ENCODE results near the gene CRYZ. TPM values are rescaled to one million over a fixed set of nuclear protein-coding genes. Genes with fewer than 3 reads are reported as not detected.
A peak's percentile ranks its signal among the peaks of the same experiment; 100 is the strongest.
"Not testable (repeated sequence)": the region's sequence is repeated elsewhere in the genome, so short reads cannot be mapped to it uniquely, and the experiment has no call there.

Gene CRYZ
- total RNA-seq, 1 donor from 2014 or later = 34.8 TPM

- peaks cover 20% of the 10 kb centered on the region for H3K4me1 ChIP-seq
- no peak for TF ChIP-seq CTCF (IDR thresholded peaks at IDR 0.05)
- H3K4me3 ChIP-seq = no peak overlapping the region
- no peaks in the 10 kb centered on the region for H3K27me3 ChIP-seq (ENCODE audit: low read depth)
- ATAC-seq (no peak), DNase-seq (no peak)
- H3K36me3 ChIP-seq = peaks cover 54% of the 10 kb centered on the region
- intact Hi-C loops (cut with DNase I) = no loop called here
- no peaks in the 10 kb centered on the region for H3K9me3 ChIP-seq
- no peak overlapping the region for H3K27ac ChIP-seq
These were observed 4.5 kb upstream of the CRYZ start for GRCh38 chr1:74737333-74737732.

- Histone ChIP-seq H3K36me3 (peaks cover 24% of the 10 kb centered on the region), H3K27me3 (ENCODE audit: low read depth) (no peaks in the 10 kb centered on the region), H3K4me3 (peak overlapping the region; percentile 79), H3K4me1 (peaks cover 45% of the 10 kb centered on the region), H3K9me3 (no peaks in the 10 kb centered on the region), H3K27ac (peak overlapping the region; percentile 86)
- peak; percentile 65 for TF ChIP-seq CTCF (IDR thresholded peaks at IDR 0.05)
- ATAC-seq = peak; percentile 81 to 82
- intact Hi-C loops (cut with DNase I) = no loop called here
- DNase-seq = no peak
These were observed 994 bp upstream of the CRYZ start for GRCh38 chr1:74733604-74734484.

- intact Hi-C loops (cut with DNase I); H3K27me3 ChIP-seq (ENCODE audit: low read depth); H3K36me3 ChIP-seq; DNase-seq; H3K9me3 ChIP-seq: not testable (repeated sequence)
- peak overlapping the region; percentile 79 for H3K4me3 ChIP-seq
- H3K4me1 ChIP-seq = peaks cover 45% of the 10 kb centered on the region
- peak; percentile 30 to 46 for ATAC-seq
- H3K27ac ChIP-seq = peak overlapping the region; percentile 86
These were observed 541 bp downstream of the CRYZ start for GRCh38 chr1:74732071-74732946.

GRCh38 chr1:74731399-74732052 is 1.3 kb downstream of the CRYZ start:
- peak; percentile 18 to 41 for ATAC-seq
- TF ChIP-seq CTCF (IDR thresholded peaks at IDR 0.05) = no peak
- Histone ChIP-seq H3K27me3 (ENCODE audit: low read depth) (no peaks in the 10 kb centered on the region), H3K4me3 (peak overlapping the region; percentile 79), H3K4me1 (peaks cover 45% of the 10 kb centered on the region), H3K27ac (peak overlapping the region; percentile 86), H3K9me3 (no peaks in the 10 kb centered on the region), H3K36me3 (peaks cover under 1% of the 10 kb centered on the region)
- intact Hi-C loops (cut with DNase I) = no loop called here
- no peak for DNase-seq

GRCh38 chr1:74729741-74730478 is 2.9 kb downstream of the CRYZ start:
- no peaks in the 10 kb centered on the region for H3K27me3 ChIP-seq (ENCODE audit: low read depth)
- DNase-seq (no peak), ATAC-seq (no peak)
- no peak overlapping the region for H3K4me3 ChIP-seq
- peaks cover 9% of the 10 kb centered on the region for H3K9me3 ChIP-seq
- peaks cover 38% of the 10 kb centered on the region for H3K4me1 ChIP-seq
- intact Hi-C loops (cut with DNase I) = no loop called here
- H3K36me3 ChIP-seq = no peaks in the 10 kb centered on the region
- TF ChIP-seq CTCF (IDR thresholded peaks at IDR 0.05) = no peak
- H3K27ac ChIP-seq = no peak overlapping the region
